MG63 (cell line): ENCODE measurements around the gene SLC6A1. TPM values are rescaled to one million over a fixed set of nuclear protein-coding genes. Genes with fewer than 3 reads are reported as not detected.

Experiments
- DNase-seq: peaks from one replicate; pipeline ENCODE4 v3.0.0-alpha.2; 2020
- H3K27me3 ChIP-seq: fragments of 250-450 bp; sonication (Bioruptor Pico); 2 replicates; pipeline ENCODE4 v1.5.1; 2020; ENCODE audit warnings: mild to moderate bottlenecking, moderate library complexity
- H3K36me3 ChIP-seq: fragments of 250-450 bp; sonication (Bioruptor Pico); 2 replicates; pipeline ENCODE4 v1.5.1; 2020; ENCODE audit warnings: mild to moderate bottlenecking, moderate library complexity
- H3K4me3 ChIP-seq: fragments of 250-450 bp; sonication (Bioruptor Pico); 2 replicates; pipeline ENCODE4 v1.5.1; 2020; ENCODE audit warnings: mild to moderate bottlenecking, moderate library complexity
- H3K9me3 ChIP-seq: fragments of 250-450 bp; sonication (Bioruptor Pico); 2 replicates; pipeline ENCODE4 v1.5.1; 2020; ENCODE audit warnings: mild to moderate bottlenecking, moderate library complexity
- total RNA-seq: library from RNA; depleted of rRNA; stranded (reverse); fragments of >200 nt; shearing (Covaris generic); gene quantifications from 2 replicates; pipeline ENCODE4 v1.2.3, GENCODE V29; 2014; ENCODE audit warnings: low replicate concordance

Gene SLC6A1
- total RNA-seq, 1 experiment from 2014 or later = not detected

DNA sequence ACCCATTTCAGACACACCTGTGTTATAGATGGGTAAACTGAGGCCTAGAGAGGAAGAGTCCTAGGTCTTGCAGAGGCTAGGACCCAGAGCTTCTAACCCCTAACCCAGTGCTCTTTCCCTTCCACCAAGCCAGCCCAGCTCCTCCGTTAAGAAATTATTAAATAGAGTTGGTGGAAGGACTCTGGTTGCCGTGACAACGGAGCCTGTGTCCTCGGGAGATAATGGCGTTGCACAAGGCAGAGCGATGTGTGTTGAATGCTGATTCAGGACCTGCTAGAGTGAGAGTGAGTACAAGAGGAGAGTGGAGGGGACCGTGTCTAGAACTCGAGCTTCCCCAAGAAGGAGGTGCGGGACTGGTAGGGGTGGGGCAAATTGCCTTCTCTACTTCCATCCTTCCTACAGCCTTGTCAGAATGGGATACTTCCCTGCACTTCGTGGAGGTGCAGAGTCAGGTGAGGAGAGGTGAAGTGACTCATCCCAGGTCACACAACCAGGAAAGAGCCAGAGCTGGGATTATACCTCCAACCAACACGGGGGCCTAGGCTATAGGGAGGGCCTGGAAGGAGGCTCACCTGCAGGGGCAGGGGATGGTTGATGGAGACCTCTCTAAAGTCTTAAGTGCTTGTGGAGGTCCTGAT, 8.6 kb downstream of the SLC6A1 start:
- no peak for DNase-seq
- Histone ChIP-seq H3K9me3 (no peaks in the 10 kb centered on the region), H3K4me3 (no peak overlapping the region), H3K27me3 (no peaks in the 10 kb centered on the region), H3K36me3 (no peaks in the 10 kb centered on the region)

DNA sequence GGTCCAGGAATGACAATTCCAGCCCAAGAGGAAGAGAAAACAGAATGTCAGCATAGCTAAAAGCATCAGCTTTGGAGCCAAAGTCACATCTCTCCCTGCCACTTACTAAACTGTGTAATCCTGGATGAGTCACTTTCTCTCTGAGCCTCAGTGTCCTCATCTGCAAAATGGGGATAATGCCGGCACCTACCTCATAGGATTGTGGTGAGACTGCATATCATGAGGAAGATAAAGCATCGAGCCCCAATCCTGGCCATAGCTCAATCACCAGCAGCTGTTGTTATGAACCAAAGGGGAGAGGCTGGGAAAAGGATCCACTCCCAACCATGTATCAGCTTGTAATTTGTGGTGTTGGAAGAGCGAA, 9.1 kb downstream of the SLC6A1 start:
- Histone ChIP-seq H3K4me3 (no peak overlapping the region), H3K9me3 (no peaks in the 10 kb centered on the region), H3K27me3 (no peaks in the 10 kb centered on the region), H3K36me3 (no peaks in the 10 kb centered on the region)
- DNase-seq = no peak

DNA sequence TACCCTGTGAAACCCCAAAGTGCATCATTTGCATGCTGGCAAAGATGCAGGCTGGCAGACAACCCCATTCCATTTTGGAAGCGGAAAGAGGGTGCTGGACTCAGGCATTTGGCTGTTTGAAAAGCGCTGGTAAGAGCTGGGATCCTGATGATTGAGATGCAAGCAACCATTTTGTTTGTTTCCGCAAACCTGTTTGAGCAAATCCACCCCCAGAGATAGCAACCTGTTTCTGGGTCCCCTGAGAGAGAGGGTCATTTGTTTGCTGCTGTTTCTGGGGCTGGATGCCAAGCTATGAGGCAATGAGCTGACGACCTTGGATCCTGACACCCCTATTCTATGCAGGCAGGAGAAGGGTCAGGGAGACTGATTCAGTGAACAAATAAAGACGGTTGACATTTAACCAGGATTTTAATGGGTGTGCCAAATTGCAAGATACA, 9.8 kb downstream of the SLC6A1 start:
- no peaks in the 10 kb centered on the region for H3K9me3 ChIP-seq
- no peaks in the 10 kb centered on the region for H3K36me3 ChIP-seq
- no peak for DNase-seq
- H3K27me3 ChIP-seq = no peaks in the 10 kb centered on the region
- H3K4me3 ChIP-seq = no peak overlapping the region

DNA sequence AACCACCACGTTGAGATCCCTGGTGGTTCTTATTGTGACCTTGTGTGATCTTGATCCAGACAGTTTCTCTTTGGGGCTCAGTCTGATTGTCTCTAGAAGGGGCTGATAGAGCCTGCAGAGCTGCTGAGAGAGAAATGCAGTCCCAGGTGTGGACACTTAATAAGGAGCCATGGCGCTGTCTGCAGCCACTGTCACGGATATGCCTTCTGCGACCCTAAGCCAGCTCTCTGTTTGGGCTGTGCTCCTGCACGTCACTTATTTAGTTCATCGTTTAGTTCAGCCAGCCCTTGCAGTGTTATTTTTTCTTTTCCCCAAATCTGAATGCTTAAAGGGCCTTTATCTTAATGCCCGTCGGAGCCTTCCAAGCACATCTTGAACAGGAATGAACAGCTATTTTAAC, 12.0 kb downstream of the SLC6A1 start:
- no peak for DNase-seq
- no peak overlapping the region for H3K4me3 ChIP-seq
- no peaks in the 10 kb centered on the region for H3K27me3 ChIP-seq
- no peaks in the 10 kb centered on the region for H3K9me3 ChIP-seq
- H3K36me3 ChIP-seq = no peaks in the 10 kb centered on the region

DNA sequence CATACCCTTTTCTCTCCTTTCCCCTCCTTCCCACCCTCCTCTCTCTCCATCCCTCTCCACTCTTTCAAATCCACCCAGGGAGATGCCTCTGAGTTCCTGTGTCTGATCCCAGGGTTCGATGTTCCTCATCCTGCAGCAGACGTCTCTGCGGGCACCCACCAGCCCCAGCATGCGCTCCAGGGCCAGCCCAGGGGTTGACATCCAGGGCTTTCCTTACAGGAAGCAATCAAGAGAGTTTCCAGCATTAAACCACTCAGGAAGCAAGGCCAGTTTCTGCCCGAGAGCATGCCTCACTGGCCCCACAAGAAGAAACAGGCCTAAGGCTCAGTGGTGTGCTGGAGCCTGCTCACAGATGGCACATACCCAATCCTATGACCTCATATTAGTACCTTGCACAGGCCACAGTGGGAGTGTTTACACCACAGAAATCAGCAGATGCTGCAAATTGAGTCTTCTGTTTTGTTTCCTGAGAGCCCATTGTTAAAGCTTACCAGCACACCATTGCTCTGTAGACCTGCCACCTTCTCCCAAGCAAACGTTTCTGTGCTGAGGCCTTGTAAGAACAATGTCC, 13.2 kb downstream of the SLC6A1 start:
- H3K4me3 ChIP-seq = no peak overlapping the region
- H3K9me3 ChIP-seq = no peaks in the 10 kb centered on the region
- no peak for DNase-seq
- H3K27me3 ChIP-seq = no peaks in the 10 kb centered on the region
- H3K36me3 ChIP-seq = no peaks in the 10 kb centered on the region

DNA sequence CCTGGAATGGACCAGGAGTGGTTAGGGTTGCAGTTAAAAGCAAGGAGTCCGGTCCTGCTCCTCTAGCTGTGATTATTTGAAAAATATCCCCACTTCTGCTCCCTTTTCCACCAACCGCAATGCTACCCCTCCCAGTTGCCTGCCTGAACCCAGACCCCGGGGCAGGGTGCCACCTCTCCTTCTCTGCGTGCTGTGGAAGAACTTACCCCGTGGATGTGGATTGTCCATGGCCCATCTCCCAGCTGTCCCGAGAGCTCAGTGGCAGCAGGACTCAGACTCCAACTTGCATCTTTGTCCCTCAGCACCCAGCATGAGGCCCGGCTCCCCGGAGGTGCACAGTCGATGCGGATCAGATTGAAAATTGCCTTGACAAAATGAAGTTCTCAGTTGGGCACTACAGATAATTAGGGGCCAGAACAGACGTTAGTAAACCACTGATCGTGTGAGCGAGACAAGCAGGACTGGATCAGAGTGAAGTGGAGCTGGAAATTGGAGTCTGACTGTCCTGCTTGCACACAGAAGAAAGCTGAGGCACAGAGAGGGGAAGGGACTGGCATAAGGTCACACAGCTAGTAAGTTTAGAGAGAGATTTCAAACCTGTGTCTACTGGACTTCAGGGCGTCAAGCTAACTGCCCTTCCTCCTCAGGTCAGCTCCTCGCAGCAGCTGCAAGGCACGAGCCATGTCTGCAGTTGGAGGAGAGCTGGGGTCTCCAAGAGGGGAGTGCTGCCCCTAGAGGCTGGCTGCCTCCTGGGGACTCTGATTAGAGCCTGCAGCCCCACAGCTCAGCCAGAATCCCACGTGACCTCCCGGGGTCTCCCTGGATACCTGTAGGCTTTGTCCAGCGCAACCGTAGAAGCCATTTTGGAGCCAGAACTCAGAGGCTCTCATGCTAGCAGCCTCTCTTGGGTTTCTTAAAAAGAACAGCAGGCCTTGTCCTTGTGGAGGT, 14.7 kb downstream of the SLC6A1 start:
- no peaks in the 10 kb centered on the region for H3K27me3 ChIP-seq

DNA sequence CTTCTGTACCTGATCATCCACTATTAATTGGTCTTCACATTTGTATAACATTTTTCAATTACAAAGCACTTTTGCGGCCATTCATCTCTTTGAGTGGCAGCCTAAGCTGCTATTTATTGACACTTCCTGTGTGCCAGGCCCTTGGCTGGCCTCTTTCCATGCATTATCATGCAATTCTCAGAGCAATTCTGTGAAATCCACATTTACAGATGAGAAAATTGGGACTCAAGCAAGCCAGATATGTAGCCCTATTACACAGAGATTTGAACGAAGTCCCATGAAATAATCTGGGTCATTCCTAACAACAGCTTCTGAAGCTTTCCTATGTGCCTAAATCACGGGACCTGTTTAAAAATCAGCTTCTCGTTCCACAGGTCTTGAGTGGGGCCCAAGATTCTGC, 17.4 kb downstream of the SLC6A1 start:
- H3K27me3 ChIP-seq = no peaks in the 10 kb centered on the region
- no peaks in the 10 kb centered on the region for H3K9me3 ChIP-seq
- H3K4me3 ChIP-seq = no peak overlapping the region
- H3K36me3 ChIP-seq = no peaks in the 10 kb centered on the region
- DNase-seq = no peak

More for the DNA sequence above, 14.7 kb downstream of the SLC6A1 start:
- Histone ChIP-seq H3K4me3 (no peak overlapping the region), H3K36me3 (no peaks in the 10 kb centered on the region), H3K9me3 (no peaks in the 10 kb centered on the region)
- no peak for DNase-seq

DNA sequence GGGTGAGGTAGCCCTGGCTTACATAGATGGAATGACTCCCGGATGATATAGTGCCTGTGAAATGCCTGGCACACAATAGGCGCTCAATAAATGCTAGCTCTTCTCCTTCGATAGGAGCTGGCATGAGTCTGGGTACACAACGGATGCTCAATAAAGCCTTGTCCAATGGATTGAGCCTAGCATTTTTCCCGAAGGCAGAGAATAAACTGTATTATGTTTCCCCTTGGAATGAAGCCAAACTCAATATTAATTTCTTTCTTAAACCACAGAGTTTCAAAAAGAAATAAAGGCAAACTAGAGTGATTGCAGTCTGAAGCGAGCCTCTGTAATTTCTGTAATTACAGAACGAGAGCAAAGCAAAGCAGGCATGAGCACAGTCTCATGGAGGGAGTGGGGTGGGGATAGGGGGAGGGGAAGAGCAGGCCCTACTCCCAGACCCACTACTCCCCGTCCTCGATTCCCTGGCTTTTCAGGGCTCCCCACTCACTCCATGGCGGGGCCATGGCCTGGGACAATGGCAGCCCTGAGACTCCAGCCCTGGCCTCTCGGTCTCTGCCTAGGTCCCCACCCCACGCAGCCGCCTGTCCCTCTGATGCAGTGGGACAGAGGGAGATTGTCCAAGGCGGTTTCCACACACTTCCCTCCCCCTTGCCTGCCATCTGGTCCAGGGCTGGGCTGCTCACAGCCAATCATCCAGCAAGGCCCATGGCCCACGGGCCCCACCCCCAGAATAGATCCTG, 18.0 kb downstream of the SLC6A1 start:
- no peak overlapping the region for H3K4me3 ChIP-seq
- H3K27me3 ChIP-seq = no peaks in the 10 kb centered on the region
- no peaks in the 10 kb centered on the region for H3K9me3 ChIP-seq
- no peaks in the 10 kb centered on the region for H3K36me3 ChIP-seq
- DNase-seq = no peak

DNA sequence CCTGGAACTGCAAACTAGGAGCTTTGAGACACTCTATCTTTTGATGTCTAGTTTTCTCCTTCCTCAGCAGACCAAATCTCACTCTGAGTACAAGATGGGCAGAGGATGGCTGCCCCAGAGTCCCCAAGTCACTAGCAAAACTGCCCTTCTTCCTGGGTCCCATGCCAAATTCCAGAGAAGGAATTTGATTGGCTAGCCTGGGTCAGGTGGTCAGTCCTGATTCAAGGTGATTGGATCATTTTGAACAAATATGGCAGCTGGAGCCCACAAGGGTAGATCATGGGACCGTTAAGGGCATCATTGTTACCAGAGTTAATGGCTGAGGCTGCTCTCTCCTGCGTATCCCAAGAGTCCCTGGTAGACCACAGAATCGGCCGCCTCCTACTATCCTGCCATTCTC, 21.7 kb downstream of the SLC6A1 start:
- no peak for DNase-seq
- Histone ChIP-seq H3K27me3 (no peaks in the 10 kb centered on the region), H3K4me3 (no peak overlapping the region), H3K9me3 (no peaks in the 10 kb centered on the region), H3K36me3 (no peaks in the 10 kb centered on the region)

DNA sequence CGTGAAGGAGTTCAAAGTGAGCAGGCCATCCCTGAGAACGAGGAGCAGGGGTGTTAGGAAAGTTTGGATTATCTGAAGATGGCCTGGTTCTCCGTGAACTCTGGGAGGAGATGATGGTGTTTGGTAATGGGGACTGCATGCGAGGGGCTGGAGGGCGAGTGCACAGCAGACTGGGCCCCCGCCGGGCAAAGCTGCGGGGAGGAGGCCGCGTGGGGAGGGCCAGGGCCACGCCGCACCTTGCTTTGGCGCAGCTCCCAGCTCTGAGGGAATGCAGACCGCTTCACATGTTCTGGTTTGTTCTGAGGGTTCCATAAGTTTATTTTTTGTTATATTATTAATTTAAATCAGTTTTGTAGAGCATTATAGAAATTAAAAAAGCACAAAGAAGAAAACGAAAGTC, 22.2 kb downstream of the SLC6A1 start:
- no peaks in the 10 kb centered on the region for H3K27me3 ChIP-seq

DNA sequence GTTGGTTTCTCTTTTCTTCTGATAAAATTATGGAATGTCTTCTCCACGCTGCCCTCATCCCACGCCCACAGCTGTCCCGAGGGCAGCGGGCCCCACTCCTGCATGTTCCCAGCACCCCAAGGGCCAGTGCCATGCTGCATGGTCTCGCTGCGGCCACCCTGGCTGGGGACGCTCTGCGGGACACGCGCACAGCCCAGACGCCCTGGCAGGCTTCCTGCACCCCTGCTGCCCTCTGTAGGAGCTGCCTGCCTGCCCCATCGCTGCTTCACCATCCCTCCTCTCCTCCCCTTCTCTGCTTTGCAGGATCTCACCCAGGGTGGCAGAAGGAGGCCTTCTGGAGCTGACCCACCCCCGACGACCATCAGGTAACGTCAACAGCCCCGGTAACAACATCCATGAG, 22.8 kb downstream of the SLC6A1 start:
- no peaks in the 10 kb centered on the region for H3K36me3 ChIP-seq
- no peak overlapping the region for H3K4me3 ChIP-seq
- no peaks in the 10 kb centered on the region for H3K9me3 ChIP-seq
- H3K27me3 ChIP-seq = no peaks in the 10 kb centered on the region
- DNase-seq = no peak

More for the DNA sequence above, 22.2 kb downstream of the SLC6A1 start:
- Histone ChIP-seq H3K4me3 (no peak overlapping the region), H3K36me3 (no peaks in the 10 kb centered on the region), H3K9me3 (no peaks in the 10 kb centered on the region)
- DNase-seq = no peak

DNA sequence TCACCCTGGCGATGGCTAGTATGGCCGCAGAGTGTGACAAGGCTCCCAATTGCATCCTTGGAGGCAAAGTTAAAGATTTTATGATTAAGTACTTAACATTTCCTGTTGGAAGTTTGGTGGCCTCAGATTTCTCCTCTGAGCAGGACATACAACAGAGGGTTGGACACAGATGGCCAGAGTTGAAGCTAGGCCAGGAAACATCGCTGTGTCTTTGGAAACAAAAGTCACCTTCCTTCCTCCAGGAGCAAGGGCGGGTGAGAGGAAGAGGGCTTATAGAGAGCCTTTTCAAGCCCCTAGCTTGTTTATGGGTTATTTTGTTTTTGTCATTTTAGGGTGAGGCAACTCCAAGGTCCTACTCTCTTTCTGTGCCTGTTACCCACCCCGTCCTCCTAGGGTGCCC, 24.2 kb downstream of the SLC6A1 start:
- no peak for DNase-seq
- no peaks in the 10 kb centered on the region for H3K36me3 ChIP-seq
- H3K27me3 ChIP-seq = no peaks in the 10 kb centered on the region
- no peak overlapping the region for H3K4me3 ChIP-seq
- H3K9me3 ChIP-seq = no peaks in the 10 kb centered on the region

DNA sequence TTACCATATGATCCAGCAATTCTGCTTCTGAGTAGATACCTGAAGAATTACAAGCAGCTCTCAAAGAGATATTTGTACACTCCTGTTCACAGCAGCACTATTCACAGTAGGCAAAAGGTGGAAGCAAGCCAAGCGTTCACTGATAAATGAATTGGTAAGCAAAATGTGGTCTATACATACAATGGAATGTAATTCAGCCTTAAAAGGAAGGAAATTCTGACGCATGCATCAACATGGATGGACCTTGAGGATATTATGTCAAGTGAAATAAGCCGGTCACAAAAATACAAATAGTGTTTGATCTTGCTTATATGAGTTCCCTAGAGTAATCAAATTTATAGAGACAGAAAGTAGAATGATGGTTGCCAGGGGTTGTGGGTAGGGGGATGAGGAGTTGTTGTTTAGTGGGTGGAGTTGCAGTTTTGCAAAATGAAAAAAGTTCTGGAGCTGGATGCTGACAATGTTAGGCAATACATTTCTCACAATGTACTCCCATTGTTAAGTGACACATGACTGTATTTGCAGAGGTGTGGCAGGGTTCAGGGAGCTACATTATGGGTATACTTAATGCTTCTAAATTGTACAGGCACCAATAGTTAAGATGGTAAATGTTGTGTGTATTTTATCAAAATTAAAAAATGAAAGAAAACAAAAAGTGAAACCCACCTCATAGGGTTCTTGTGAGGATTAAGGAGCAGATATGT, 26.7 kb downstream of the SLC6A1 start:
- Histone ChIP-seq H3K36me3 (no peaks in the 10 kb centered on the region), H3K9me3 (no peaks in the 10 kb centered on the region), H3K27me3 (0 out of 2 replicates have a peak, but pooled peaks cover under 1% of the 10 kb centered on the region), H3K4me3 (no peak overlapping the region)
- no peak for DNase-seq

DNA sequence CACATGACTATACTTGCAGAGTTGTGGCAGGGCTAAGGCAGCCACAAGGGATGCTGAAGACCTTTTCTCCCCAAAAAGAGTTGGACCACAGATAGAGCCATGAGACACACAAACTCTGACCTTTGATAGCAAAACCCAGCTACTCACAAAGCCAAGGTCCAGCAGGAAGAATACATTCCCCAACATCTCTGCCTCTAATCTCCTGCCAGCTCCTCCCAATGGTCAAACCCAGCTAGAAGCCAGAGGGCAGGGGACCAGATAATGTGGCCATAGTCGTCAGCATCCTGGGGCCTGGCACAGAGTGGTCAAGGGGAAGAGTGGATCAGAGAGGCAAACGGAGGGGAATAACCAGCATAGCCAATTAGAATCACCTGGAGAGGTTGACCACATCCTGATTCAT, 28.2 kb downstream of the SLC6A1 start:
- Histone ChIP-seq H3K4me3 (no peak overlapping the region), H3K27me3 (peaks cover 4% of the 10 kb centered on the region; the same call in 1 of the 2 replicates), H3K9me3 (no peaks in the 10 kb centered on the region), H3K36me3 (no peaks in the 10 kb centered on the region)
- no peak for DNase-seq

DNA sequence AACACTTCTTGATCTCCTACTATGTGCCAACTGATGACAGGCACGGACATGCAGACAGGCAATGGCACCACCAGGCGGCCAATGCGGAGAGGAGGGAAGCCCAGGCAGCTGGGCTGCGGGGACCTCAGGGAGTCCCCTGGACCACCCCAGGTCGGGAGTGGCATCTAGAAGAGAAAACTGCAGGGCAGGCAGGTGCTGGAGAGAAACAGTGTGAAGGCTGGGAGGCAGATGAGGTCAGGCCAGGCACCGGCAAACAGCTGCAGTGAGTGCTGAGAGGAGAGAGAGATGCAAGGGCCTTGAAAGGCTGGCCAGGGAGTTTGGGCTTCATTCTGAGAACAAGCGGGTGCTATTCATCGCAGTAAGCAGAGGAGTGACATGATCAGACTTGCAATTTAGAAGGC, 29.1 kb downstream of the SLC6A1 start:
- Histone ChIP-seq H3K9me3 (no peaks in the 10 kb centered on the region), H3K4me3 (no peak overlapping the region), H3K36me3 (no peaks in the 10 kb centered on the region), H3K27me3 (peaks cover 4% of the 10 kb centered on the region; the same call in 1 of the 2 replicates)
- DNase-seq = no peak

DNA sequence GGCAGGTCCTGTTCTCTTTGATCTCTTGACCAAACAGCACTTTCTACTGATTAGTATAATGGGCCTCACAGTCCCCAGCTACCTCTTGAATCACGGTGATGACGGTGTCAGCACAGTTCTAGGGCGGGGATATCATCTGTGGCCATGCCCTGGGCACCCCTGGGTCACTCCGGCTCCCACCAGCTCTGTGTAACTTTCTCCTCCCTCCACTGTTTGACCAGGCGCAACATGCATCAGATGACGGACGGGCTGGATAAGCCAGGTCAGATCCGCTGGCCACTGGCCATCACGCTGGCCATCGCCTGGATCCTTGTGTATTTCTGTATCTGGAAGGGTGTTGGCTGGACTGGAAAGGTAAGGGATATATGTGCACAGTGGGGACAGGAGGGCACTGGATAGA, 29.6 kb downstream of the SLC6A1 start:
- H3K27me3 ChIP-seq = peaks cover 4% of the 10 kb centered on the region; the same call in 1 of the 2 replicates
- no peaks in the 10 kb centered on the region for H3K36me3 ChIP-seq
- no peak overlapping the region for H3K4me3 ChIP-seq
- H3K9me3 ChIP-seq = no peaks in the 10 kb centered on the region
- no peak for DNase-seq
